ENCODE data around the gene TTC12.

TTC12 gene

DNA sequence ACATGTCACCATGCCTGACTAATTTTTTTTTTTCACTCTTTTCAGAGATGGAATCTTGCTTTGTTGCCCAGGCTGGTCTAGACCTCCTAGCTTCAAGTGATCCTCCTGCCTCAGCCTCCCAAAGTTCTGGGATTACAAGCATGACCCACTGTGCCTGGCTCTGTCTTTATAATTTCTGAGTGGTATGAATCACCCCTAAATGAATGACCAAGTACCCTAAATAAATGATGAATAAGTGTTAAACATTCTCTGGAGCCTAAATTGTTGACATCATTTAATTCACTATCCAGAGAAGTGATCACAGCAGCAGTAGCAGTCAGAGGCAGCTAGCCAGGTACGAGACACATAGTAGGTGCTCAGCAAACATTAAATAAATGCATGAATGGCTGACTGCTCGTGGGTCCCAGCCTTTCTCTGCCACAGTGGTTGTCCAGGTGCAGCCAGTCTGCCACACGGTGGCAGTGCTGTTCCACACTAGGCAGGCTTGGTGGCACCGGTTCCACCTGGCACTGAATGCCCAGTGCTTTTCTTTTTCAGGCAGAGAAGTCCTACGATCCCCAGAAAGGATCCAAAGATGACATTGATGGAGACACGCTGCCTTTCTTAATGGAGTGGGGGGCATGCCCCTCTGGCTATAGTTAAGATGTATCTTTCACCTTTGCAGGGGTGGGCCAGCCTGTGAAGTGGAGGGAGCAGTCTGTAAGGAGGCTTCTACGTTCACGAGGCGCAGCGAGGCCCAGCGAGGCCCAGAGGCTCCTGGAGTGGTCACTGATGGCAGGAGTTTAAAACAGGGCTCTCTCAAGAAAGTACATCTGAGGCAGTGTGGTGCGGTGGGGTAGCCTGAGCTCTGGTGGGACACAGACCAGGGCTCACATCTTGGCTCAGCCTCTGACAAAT is 8.7 kb upstream of the TTC12 start:
- in situ Hi-C loops (cut with HindIII; ENCODE audit: low sequenced_read_pairs), result no loop called here
- TF ChIP-seq CTCF (IDR thresholded peaks at IDR 0.05; ENCODE audit: low read depth, low read length, missing control alignments), result peak; percentile 96
- H3K4me3 ChIP-seq (ENCODE audit: low read depth, low read length), result no peak overlapping the region
- peak; percentile 18 for DNase-seq (ENCODE audit: low read depth)

- no peak overlapping the region for H3K4me3 ChIP-seq (ENCODE audit: low read depth, low read length)
- no peak for DNase-seq (ENCODE audit: low read depth)
- in situ Hi-C loops (cut with HindIII; ENCODE audit: low sequenced_read_pairs), result no loop called here
- no peak for TF ChIP-seq CTCF (IDR thresholded peaks at IDR 0.05; ENCODE audit: low read depth, low read length, missing control alignments)
These were observed 5.8 kb upstream of the TTC12 start for GRCh38 chr11:113308601-113309000.

GRCh38 chr11:113311536-113311935 is 2.8 kb upstream of the TTC12 start:
- in situ Hi-C loops (cut with HindIII; ENCODE audit: low sequenced_read_pairs), result no loop called here
- DNase-seq (ENCODE audit: low read depth), result no peak
- TF ChIP-seq CTCF (IDR thresholded peaks at IDR 0.05; ENCODE audit: low read depth, low read length, missing control alignments), result no peak
- H3K4me3 ChIP-seq (ENCODE audit: low read depth, low read length), result no peak overlapping the region

- in situ Hi-C loops (cut with HindIII; ENCODE audit: low sequenced_read_pairs), result no loop called here
- H3K4me3 ChIP-seq (ENCODE audit: low read depth, low read length), result no peak overlapping the region
- DNase-seq (ENCODE audit: low read depth), result no peak
- no peak for TF ChIP-seq CTCF (IDR thresholded peaks at IDR 0.05; ENCODE audit: low read depth, low read length, missing control alignments)
These were observed 782 bp upstream of the TTC12 start for GRCh38 chr11:113313601-113314000.

GRCh38 chr11:113314065-113314388 is 356 bp upstream of the TTC12 start:
- peak overlapping the region; percentile 55 for H3K4me3 ChIP-seq (ENCODE audit: low read depth, low read length)
- in situ Hi-C loops (cut with HindIII; ENCODE audit: low sequenced_read_pairs), result no loop called here
- DNase-seq (ENCODE audit: low read depth), result no peak
- no peak for TF ChIP-seq CTCF (IDR thresholded peaks at IDR 0.05; ENCODE audit: low read depth, low read length, missing control alignments)

DNA sequence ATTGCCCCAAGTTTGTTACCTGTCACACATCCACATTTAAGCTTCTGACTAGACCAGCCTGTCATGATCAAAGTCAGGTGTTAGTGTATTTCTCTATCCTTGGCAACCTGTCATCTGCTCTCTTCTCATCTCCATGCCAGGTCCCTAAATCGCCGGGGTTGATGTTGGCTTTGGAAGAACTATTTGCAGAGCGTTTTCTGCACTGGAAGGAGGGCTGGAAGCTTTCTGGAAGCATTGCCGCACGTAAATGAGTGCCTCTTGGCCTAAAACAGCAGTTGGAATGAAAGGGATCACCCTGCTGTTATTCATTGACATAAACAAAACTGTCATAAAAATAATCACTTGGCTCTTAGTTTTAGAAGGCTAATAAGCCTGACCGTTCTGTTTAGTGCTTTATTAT is 1.4 kb downstream of the TTC12 start:
- in situ Hi-C loops (cut with HindIII; ENCODE audit: low sequenced_read_pairs), result no loop called here
- no peak for DNase-seq (ENCODE audit: low read depth)
- H3K4me3 ChIP-seq (ENCODE audit: low read depth, low read length), result no peak overlapping the region
- TF ChIP-seq CTCF (IDR thresholded peaks at IDR 0.05; ENCODE audit: low read depth, low read length, missing control alignments), result no peak
